Thoracic aorta (tissue), 2 donors: ENCODE measurements around the gene AMPH. TPM values are rescaled to one million over a fixed set of nuclear protein-coding genes. Genes with fewer than 3 reads are reported as not detected.
A peak's percentile ranks its signal among the peaks of the same experiment; 100 is the strongest.
"Not testable (repeated sequence)": the region's sequence is repeated elsewhere in the genome, so short reads cannot be mapped to it uniquely, and the experiment has no call there.

Source experiments
- ATAC-seq: fragments of 150-250 bp; one replicate; pipeline ENCODE4 v1.8.0; 2017; ENCODE audit warnings: low read depth; ENCODE audit not compliant: insufficient number of reproducible peaks, low FRiP score
- DNase-seq: peaks from one replicate; pipeline ENCODE4 v3.0.0-alpha.2; 2020; ENCODE audit warnings: low spot score
- H3K27ac ChIP-seq, 2 donors: fragments of 200-600 bp; sonication (generic); 1 replicate in 1 of 2; 2 replicates in 1 of 2; pipeline ENCODE4 v1.5.1; 2016; ENCODE audit warnings: mild to moderate bottlenecking in 2 of 2, moderate library complexity in 2 of 2
- H3K27me3 ChIP-seq: fragments of 200-600 bp; sonication (generic); replicated peaks from 2 replicates; pipeline ENCODE4 v1.6.0; 2016; ENCODE audit warnings: mild to moderate bottlenecking; ENCODE audit not compliant: insufficient read depth
- H3K36me3 ChIP-seq: fragments of 200-600 bp; sonication (generic); one replicate; pipeline ENCODE4 v1.5.1; 2016
- H3K4me1 ChIP-seq, 2 donors: fragments of 200-600 bp; sonication (generic); 1 replicate in 1 of 2; 2 replicates in 1 of 2; pipeline versions ENCODE4 v1.5.1 to v1.6.0; 2016; ENCODE audit warnings: low read depth in 2 of 2, mild to moderate bottlenecking in 1 of 2; ENCODE audit not compliant: control insufficient read depth in 1 of 2
- H3K4me3 ChIP-seq: fragments of 200-600 bp; sonication (generic); 2 replicates; pipeline ENCODE4 v1.5.1; 2016; ENCODE audit warnings: mild to moderate bottlenecking
- H3K9me3 ChIP-seq: fragments of 200-600 bp; sonication (generic); 2 replicates; pipeline ENCODE4 v1.5.1; 2016
- CTCF ChIP-seq: fragments of 200-600 bp; sonication (generic); IDR thresholded peaks from one replicate; pipeline ENCODE4 v1.5.1; 2019; ENCODE audit warnings: antibody characterized with exemption
- total RNA-seq, 2 donors: library from RNA; depleted of rRNA; stranded (reverse); fragments of >200 nt; gene quantifications; one replicate each; pipeline versions ENCODE4 v1.1.0 to v1.2.3, GENCODE V29; 2016

The AMPH gene
- total RNA-seq, 2 donors from 2014 or later, result 5.3 to 5.9 TPM

- no peak for TF ChIP-seq CTCF
- H3K27me3 ChIP-seq, result no peaks in the 10 kb centered on the region
- no peak for ATAC-seq
These were observed 291.0 kb downstream of the AMPH start for GRCh38 chr7:38339953-38340819.

GRCh38 chr7:38336148-38336515 is 295.0 kb downstream of the AMPH start:
- not testable (repeated sequence) for H3K36me3 ChIP-seq, H3K9me3 ChIP-seq, H3K4me3 ChIP-seq, ATAC-seq, H3K27ac ChIP-seq, H3K27me3 ChIP-seq, DNase-seq, H3K4me1 ChIP-seq

More at GRCh38 chr7:38339953-38340819, 291.0 kb downstream of the AMPH start:
- Histone ChIP-seq H3K4me1 (peaks cover 0 to 5% of the 10 kb centered on the region in 2 donors), H3K9me3 (no peaks in the 10 kb centered on the region), H3K27ac (no peak overlapping the region), H3K4me3 (no peak overlapping the region), H3K36me3 (no peaks in the 10 kb centered on the region)
- DNase-seq, result no peak

- Histone ChIP-seq H3K27me3 (no peaks in the 10 kb centered on the region), H3K4me1 (peaks cover 0 to 5% of the 10 kb centered on the region in 2 donors), H3K27ac (peak overlapping the region in 1 of 2 donors; percentile 14), H3K36me3 (no peaks in the 10 kb centered on the region), H3K9me3 (no peaks in the 10 kb centered on the region), H3K4me3 (peak overlapping the region; percentile 28)
- TF ChIP-seq CTCF, result peak; percentile 48
- DNase-seq (peak; percentile 11), ATAC-seq (no peak)
These were observed 295.6 kb downstream of the AMPH start for GRCh38 chr7:38335492-38336147.

- Histone ChIP-seq H3K4me3 (peak overlapping the region; percentile 28), H3K36me3 (no peaks in the 10 kb centered on the region), H3K9me3 (no peaks in the 10 kb centered on the region), H3K27me3 (no peaks in the 10 kb centered on the region), H3K4me1 (peaks cover 0 to 5% of the 10 kb centered on the region in 2 donors), H3K27ac (peak overlapping the region in 1 of 2 donors; percentile 14)
- DNase-seq (no peak), ATAC-seq (no peak)
- no peak for TF ChIP-seq CTCF
These were observed 296.1 kb downstream of the AMPH start for GRCh38 chr7:38335128-38335491.

- no peaks in the 10 kb centered on the region for H3K36me3 ChIP-seq
- no peak for TF ChIP-seq CTCF
- ATAC-seq (no peak), DNase-seq (no peak)
- H3K27me3 ChIP-seq, result no peaks in the 10 kb centered on the region
- H3K9me3 ChIP-seq, result no peaks in the 10 kb centered on the region
- peaks cover 0 to 5% of the 10 kb centered on the region in 2 donors for H3K4me1 ChIP-seq
- no peak overlapping the region for H3K4me3 ChIP-seq
- H3K27ac ChIP-seq, result no peak overlapping the region
These were observed 297.0 kb downstream of the AMPH start for GRCh38 chr7:38334163-38334562.
